ENCODE results near the gene ZHX3. TPM values are rescaled to one million over a fixed set of nuclear protein-coding genes. Genes with fewer than 3 reads are reported as not detected.

The ZHX3 gene
- total and polyA plus RNA-seq, 9 of the 15 experiments (the other 6 are each of a cell fraction or from before 2014, with no cell fraction given), result 0.80 to 14.6 (median 4.9) TPM

GRCh38 chr20:41261790-41262717, 55.5 kb downstream of the ZHX3 start (continued):
- no peak for TF ChIP-seq ZNF277 (CRISPR knock-in tag; IDR thresholded peaks at IDR 0.05; ENCODE audit: borderline replicate concordance)
- TF ChIP-seq RREB1 (CRISPR knock-in tag; IDR thresholded peaks at IDR 0.05), result no peak
- no peak for TF ChIP-seq ZNF133 (CRISPR knock-in tag; IDR thresholded peaks at IDR 0.05)
- TF ChIP-seq TBP (optimal IDR thresholded peaks at IDR 0.05; ENCODE audit: low read depth, low read length), result no peak
- no peak for TF ChIP-seq RBM14 (IDR thresholded peaks at IDR 0.05; ENCODE audit: borderline replicate concordance, insufficient read depth, low read depth, low read length)
- TF ChIP-seq DEAF1 (CRISPR knock-in tag; IDR thresholded peaks at IDR 0.05), result no peak
- no peak for TF ChIP-seq CBX8 (IDR thresholded peaks at IDR 0.05; ENCODE audit: borderline replicate concordance, extremely low read depth, low read depth, low read length, poor library complexity, severe bottlenecking)
- no peak for TF ChIP-seq TAF9B (IDR thresholded peaks at IDR 0.05; ENCODE audit: partially characterized antibody)
- no peak for TF ChIP-seq ZNF212 (CRISPR knock-in tag; IDR thresholded peaks at IDR 0.05)
- no peak for TF ChIP-seq CBFB (CRISPR knock-in tag; IDR thresholded peaks at IDR 0.05)
- no peak for TF ChIP-seq ZNF76 (CRISPR knock-in tag; IDR thresholded peaks at IDR 0.05; ENCODE audit: borderline replicate concordance)
- TF ChIP-seq TCF15 (CRISPR knock-in tag; IDR thresholded peaks at IDR 0.05), result no peak
- no peak for TF ChIP-seq ETS2 (tag; IDR thresholded peaks at IDR 0.05; ENCODE audit: borderline replicate concordance, poor library complexity, severe bottlenecking)
- TF ChIP-seq ARNT (IDR thresholded peaks at IDR 0.05), result no peak; a peak in 1 of 4 replicates
- TF ChIP-seq HCFC1 (IDR thresholded peaks at IDR 0.05; ENCODE audit: low read depth, low read length), result no peak
- TF ChIP-seq PHF20 (IDR thresholded peaks at IDR 0.05; ENCODE audit: partially characterized antibody), result no peak
- no peak for TF ChIP-seq SRSF7 (optimal IDR thresholded peaks at IDR 0.05; ENCODE audit: low read depth, low read length)
